Measurements from ENCODE around the gene ADGRF1.
"Not testable (repeated sequence)": the region's sequence is repeated elsewhere in the genome, so short reads cannot be mapped to it uniquely, and the experiment has no call there.

ADGRF1 gene

DNA sequence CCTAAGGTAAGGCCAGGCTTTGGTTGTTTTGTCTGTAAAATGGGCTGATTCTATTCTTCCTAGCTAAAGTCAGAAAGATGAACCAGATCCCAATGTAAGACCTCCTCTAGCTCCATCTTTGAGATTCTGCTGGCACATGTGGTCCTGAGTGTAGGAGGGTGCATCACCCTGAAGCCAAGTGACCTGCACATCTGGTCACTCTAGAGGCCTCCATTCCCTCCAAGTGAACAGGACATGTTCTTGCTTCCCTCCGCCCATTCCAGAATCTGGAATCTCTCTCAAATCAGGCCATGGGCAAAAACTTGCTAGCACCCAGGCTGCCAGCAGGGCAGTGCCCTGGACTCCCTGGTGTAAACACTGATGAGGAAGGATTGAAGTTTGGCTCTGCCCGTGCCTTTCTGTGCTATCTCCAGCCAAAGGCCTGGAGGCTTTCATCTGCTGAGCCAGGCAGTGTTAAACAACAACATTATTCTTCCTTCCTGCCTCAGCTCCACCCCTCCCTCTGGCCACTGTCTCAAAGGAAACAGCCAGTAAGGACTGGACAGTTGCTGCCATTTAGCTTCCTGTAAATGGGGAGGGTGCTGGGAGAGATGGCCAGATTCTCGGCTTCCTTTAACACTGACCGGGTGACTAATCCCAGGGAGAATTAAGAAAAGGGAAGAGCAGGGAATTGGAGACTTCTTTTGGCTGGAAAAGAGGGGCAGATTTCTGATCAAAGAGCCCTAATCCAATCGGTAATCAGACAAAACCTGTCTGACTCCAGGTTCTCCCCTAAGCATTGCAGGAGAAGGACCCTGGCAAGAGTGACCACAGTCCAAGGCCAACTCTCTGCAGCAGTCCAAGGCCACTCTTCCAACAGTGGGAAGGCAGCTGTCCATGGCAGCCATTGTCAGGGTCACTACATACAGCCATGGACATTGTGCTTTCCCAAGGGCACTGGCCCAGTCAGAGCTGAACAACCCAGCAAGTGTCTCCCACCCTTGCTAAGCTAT lies 19.5 kb upstream of the ADGRF1 start:
- no peak for FAIRE-seq

DNA sequence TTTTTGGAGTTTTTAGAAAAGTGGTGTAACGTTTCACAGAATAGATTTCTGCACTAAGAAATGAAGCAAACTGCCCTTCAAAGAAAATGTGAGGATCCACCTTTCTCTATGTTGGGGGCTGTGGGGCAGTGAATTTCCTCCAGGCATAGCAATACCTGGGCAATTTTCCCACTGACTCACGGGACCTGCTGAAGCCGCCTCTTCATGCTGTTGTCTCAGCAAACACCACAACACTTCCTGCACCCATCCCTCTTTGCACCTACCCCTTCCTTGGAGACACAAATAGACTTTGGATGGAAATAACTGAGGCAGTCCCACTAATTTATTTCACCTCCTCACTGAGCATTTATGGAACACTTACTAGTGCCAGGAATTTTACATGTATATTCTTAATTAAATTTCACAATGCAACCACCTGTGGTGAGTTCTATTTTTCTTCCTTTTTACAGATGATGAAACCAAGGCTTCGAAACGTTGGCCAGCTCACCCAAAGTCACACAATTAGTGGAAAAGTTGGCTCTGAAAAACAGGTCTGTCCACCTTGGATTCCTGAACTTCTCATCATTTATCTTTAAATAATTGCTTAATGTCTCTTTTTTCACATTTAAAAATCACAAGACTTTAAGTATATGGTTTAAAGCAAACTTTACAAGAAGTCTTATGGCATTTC lies 17.2 kb upstream of the ADGRF1 start:
- no peak for FAIRE-seq

DNA sequence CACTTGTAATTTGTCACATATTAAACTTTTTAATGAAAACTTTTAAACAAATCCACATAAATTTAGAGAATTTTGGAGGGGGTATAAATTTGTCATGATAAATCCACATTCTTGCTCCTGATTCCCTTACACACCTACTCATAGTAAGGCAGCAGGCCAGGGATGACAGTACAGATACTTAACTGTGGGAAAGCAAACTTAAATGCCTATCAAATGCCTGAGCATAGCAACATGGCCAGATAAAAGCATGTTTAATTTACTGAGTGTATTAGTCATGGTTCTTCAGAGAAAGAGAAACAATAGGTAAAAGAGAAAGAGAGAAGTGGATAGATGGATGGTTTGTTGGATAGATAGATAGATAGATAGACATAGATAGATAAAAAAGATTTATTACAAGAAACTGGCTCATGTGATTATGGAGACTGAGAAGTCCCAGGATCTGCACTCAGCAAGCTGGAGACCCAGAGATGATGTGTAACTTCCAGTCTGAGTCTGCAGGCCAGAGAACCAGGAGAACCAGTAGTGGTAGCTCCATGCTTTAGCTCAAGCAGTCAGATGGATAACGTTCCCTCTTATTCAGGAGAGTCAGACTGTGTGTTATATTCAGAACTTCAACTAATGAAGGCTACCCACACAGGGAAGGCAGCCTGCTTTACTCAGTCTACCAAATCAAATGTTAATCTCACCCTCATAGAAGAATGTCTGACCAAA lies 15.9 kb upstream of the ADGRF1 start:
- FAIRE-seq: no peak

DNA sequence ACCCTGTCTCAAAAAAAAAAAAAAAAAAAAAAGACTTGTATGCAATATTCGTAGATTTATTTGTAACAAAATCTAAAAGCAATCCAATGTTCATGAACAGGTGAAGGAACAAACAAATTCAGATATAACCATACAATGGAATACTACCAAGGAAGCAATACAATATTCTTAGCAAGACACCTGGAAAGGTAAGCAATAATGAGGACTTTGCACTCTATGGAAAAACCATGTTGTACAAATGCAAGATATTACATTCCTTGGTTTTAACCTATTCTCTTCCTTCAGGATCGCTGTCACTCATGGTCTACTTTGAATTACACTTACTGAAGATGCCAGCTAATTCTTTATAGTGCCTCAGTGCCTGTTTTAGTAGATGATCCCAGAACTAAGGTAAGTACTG lies 14.7 kb upstream of the ADGRF1 start:
- no peak for FAIRE-seq

DNA sequence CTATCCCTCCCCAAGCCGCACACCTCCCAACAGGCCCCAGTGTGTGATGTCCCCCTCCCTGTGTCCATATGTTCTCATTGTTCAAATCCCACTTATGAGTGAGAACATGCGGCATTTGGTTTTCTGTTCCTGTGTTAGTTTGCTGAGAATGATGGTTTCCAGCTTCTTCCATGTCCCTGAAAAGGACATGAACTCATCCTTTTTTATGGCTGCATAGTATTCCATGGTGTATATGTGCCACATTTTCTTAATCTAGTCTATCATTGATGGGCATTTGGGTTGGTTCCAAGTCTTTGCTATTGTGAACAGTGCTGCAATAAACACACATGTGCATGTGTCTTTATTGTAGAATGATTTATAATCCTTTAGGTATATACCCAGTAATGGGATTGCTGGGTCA lies 12.2 kb upstream of the ADGRF1 start:
- FAIRE-seq: not testable (repeated sequence)

DNA sequence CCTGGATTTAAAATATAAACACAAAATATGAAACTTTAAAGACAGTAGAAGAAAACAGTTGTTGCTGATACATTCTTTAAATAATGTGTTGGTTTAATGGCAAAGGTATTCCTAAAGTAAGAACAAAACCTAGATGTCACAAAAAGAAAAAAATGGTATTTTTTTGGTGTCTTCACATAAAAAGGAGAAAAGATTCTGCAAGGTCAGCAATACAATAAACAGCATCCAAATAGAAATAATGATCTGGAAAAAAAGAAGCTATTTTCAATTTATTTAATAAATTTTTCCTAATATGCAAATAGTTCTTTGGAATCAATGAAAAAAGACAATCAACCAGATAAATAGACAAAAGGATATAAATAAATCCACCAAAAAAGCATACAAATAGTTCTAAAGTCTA lies 6.5 kb upstream of the ADGRF1 start:
- no peak for FAIRE-seq

DNA sequence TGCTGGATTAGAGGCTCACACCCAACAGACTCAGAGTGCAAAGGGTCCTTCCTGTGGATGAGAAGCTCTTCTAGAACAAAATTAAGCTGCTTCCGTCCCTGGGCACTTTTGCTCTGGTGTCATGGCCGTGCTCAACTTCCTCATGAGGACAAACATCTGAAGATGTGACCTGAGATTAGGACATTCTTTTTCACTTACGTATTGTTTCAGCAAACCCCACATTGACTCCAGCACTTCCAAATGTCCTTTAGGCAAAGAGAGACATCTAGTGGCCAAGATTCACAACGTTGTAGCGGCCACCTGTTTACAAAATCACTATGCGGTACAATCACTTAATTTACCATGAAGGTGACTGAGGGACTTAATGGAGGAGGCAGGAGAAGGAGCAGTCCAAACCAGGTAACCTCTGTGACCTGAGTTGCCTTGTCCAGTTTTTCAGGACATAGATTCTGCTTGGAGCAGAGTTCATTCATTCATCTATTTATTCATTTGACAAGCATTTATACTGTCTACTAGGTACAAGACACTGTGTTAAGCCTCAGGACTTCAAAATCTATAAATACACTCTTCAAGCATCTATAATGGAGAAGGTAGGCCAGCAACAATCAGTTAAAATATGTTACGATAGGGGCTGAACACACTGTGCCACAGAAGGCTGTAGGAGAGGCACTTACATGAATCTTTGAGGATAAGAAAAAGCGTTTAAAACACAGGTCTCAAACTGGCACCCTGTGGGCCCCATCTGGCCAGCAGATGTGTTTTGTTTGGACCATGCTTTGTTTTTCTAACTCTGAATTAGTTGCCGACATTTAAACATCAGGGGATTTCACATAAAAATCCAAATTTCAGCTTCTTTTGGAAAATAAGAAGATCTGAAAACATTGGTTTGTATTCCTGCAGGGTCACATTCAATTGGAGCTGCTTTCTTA lies 5.6 kb upstream of the ADGRF1 start:
- FAIRE-seq: no peak

DNA sequence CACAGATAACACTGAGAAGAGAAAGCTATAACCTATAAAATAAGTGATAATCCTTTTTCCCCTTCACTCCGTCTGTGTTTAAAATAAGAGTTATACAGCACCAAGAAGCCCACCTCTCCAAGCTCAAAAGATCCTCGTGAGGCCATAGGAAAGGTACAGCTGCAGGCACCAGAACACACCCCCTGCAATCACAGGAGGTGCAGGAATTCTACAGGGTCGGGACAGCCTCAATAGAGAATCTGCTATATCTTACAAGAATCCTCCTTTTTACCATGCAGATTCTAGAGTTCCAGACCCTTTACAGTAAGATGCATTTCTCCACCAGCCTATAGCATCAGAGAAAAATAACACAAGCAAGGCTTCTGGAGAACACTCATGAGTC lies 5.0 kb upstream of the ADGRF1 start:
- FAIRE-seq: no peak

DNA sequence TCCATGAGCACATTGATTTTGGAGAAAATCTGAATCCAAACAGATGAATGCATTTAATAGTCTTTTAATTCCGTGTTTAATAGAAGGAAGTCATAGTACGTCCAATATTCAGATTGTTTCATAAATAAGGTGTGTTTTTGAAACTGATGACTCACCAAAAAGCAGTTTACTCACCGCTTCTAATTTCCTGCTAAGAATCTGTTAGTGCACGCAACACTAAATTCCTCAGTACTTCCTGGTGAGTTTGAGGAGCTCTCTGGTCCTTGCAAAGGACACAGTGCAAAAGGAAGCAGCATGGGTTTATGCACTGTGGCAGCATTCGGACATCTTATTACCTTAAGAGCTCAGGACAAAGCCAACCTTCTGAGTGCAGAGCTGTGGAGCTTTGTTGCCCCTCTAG lies 2.3 kb upstream of the ADGRF1 start:
- FAIRE-seq: no peak

DNA sequence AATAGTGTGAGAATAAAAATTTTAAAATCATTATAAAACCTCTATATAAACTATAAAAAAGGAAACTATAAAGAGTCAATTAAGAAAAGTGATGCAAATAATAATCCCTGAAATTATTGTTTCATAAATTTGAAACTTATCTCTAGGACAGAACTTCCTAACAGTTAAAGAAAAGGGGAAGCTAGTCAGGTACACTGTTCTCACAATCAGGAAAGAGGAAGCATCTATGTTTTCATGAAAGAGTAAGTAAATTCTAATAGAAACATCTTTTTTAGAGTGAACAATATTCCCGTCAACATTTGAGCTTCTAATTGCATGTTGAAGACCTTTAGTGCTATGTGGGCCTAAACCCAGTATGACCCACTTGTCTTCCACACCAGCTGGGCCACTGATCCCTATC lies 1.2 kb upstream of the ADGRF1 start:
- no peak for FAIRE-seq

DNA sequence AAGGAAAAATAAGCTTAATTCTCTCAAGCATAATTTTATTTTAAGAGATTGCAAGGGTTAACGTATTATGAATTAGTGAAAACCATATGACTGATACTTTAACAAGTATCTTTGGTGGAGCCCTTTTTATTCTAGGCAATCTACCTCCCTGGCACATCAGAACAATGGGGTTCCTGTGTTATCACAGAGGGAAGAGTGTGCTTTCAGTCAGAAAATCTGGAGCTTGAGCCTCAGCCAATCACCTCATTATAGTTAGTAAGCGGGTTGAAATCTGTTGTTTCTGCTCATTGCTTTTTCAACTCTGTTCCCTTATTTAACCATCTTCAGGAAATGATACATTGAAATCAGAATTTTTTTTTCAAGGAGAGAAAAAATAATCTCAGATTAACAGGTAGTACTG lies 391 bp downstream of the ADGRF1 start:
- no peak for FAIRE-seq

DNA sequence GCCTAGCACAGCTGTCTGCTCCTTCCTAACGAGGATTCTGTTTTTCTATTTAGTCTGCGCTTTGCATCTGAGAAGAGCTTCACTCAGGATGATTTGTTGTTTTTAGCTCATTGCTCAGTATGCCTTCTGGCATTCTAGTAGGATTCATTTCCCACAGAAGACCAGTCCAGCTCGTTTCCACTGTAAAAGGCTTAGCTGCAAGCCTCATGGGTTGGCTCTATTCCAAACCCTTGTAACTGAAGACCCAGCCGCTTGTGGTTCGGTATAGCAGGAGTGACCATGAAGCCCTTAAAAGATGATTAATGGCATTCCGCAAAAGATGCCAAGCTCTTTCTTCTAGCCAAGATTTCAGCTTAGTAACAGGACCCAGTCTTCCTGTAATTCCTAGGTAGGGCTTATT lies 7.2 kb downstream of the ADGRF1 start:
- no peak for FAIRE-seq

DNA sequence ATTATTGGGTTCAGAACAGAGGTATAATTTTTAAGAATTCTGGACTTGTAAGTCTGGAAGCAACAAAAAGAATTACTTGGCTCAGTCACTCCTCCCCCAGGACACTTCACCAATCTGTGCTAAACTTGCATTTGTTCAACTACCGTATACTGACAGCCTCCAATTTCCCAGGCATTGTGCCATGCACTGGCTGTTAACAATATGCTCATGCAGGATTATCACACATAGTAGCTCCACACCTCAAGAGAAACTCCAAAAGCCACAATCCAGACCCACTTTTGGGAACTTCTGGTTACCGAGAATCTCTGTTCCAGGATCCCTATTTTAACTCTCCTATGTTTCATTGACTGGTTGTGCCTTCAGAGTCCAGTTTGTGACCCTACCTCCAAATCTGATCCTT lies 7.7 kb downstream of the ADGRF1 start:
- FAIRE-seq: no peak

DNA sequence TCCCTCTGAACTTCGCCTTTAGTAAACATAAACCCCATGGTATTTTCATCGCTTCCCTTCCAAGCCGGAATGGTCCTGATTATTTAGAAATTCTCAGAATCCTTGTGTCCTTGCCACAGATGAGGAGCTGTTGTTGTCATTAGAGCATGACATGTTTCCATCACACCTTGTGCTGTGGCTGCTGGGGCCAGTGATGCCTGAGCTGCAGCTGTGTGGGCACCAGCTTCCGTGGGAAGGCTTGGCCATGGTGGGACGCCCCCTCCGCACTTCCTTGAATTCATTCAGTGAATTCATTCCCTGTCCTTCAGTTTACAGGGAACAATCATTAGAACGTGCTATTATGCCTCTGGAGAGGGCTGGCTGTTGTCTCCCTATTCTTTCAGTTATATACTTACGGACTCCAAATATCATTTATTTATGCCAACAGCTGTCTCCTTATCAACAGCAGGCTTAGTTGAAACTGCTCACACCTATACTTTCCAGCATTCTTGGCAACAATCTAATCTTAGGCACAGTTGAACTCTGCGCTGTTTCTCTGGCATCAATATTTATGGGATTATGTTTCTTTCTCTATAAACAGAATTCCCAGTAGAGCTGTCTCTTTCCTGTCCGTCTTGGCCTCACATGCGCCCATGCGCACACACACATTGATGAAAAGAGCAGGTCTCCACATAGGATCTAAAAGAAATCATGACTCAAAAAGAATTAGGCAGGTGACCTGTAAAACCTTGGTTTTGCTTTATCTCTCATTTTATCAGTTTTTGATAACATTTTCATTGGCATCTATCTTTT lies 9.0 kb downstream of the ADGRF1 start:
- no peak for FAIRE-seq

DNA sequence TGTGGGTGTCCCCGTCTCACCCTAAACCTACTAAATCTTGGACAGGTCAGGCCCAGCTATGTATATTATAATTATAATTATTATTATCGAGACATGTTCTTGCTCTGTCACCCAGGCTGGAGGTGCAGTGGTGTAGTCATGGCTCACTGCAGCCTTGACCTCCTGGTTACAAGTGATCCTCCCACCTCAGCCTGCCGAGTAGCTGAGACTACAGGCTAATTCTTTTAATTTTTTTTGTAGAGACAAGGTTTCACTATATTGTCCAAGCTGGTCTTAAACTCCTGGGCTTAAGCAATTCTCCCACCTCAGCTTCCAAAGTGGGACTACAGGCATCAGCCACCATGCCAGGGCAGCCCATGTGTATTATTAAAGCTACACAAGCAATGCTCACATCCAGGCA lies 10.5 kb downstream of the ADGRF1 start:
- FAIRE-seq: no peak

DNA sequence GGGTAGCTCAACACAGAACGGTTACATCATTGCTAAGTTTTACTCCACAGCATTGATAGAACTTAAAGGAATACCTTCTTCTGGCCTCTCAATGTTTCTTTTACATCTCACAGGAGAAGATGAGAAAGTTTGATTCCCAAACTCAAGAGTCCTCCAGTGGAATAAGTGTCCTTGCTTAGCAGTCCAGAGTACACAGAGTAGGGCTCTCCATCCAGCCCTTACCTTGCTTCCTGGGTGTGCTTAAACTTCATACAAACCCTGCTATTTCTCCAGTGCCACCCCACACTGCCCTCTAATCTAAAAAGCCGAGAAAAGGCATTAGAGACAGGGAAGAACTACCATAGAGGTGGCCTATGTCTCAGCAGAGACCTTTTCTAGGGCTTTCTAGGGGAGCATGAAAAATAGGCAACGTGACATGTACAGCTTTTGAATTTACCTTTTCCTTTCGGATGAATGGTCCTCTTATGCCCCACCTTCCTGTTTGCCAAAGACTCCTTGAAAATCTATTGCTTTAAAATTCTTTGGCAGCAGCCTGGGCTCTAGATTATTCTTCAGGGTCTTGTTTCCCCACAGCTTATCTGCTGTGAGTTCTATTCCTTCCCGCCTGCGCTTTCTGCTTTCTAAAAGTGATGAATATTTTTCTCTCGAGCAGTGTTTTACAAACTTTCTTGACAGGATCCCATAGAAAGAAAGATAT lies 12.1 kb downstream of the ADGRF1 start:
- no peak for FAIRE-seq

DNA sequence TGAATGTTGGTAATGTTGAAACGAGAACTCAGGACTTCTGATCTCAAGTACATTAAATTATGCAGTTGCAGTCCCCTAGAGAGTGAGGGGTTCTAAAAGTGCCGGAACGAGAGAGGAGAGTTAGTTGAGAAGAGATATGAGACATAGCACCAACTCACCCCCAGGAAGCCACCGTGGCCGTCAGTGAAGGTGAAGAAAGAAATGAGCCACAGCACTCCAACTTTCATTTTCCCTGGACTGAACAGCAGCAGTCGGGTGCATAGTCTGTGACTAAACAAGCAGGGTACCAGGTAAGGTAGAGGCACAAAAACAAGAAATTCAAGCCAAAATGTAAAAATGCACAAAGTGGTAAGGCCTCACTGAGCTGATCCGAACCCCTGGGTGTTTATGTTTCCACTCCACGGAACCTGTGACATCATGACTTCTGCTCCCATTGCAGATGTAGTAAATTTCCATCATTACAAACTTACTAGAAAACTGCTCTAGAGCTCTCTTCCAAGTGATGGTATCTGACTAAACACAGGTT lies 13.2 kb downstream of the ADGRF1 start:
- FAIRE-seq: no peak

DNA sequence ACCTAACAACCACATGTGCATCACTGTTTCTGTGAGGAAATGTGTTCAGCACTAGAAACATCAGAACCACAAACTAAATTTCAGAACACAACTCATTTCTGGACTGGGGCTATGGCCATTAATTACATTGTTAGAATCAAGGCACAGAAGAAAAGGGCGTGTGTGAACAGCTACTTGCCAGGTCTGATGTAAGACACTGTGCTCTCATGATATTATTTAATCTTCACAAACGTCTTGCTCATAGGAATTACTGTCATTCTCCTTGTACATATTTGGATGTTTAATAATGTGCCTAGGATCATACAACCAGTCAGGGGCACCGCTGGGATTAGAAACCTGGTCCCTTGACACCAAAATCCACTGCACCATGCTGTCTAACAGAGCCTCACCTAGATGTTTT lies 14.8 kb downstream of the ADGRF1 start:
- FAIRE-seq: no peak

DNA sequence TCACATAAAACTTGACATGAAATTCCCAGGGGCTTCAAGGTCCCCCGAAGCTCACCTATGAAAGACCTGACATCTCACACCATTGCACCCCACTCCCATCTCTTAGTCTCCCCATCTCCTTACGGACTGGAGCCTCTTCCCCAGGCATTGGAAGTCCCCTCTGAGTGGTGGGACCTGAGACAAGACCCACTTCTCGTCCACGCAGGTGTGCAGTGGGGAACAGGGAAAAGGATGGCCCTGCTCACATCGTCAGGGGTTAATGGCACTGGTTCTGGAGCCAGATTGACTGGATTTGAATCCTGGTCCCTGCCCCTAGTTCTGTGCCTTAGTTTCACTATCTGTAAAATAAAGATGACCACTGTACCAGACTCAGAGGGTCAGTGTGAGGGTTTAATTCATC lies 15.5 kb downstream of the ADGRF1 start:
- no peak for FAIRE-seq

DNA sequence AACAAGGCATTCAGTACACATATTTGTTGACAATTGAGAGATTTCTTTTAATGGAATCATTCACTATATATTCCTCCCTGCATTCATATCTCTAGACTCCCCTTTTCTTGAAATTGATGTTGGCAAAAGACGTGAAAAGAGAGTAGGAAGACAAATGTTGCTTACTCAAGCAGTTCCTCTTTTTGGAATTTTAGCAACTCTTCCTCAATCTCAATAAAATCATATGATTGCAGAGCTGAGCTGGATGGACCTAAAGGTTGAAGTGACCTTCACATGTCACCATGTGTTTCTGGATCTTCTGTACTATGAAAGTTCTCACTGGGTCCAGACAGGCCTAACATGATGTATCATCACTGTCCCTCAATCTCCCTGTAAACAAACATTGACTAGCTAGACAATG lies 18.6 kb downstream of the ADGRF1 start:
- no peak for FAIRE-seq

DNA sequence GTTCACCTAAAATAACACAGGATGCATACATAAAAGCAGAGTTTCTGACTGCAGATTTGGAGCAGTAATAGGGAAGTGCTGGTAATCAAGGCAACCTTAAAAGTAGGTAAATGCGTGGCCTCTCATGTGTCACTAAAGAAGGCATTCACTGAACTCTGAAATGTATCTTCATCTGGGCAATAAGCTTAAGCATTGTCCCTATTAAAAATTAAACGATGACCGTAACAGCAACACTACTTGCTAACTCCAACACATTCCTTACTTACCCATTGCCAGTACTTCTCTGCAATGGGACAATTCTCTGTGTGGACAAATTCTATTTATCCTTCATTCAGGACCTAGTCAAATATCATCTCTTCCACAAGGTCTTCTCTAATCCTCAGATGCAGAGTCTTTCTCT lies 19.9 kb downstream of the ADGRF1 start:
- no peak for FAIRE-seq

Data from A204.1 (cell line).